ENCODE results near the gene TWF2. TPM values are rescaled to one million over a fixed set of nuclear protein-coding genes. Genes with fewer than 3 reads are reported as not detected.

The TWF2 gene
- total and polyA plus RNA-seq, 10 of the 15 experiments (the other 5 are each of a cell fraction or from before 2014, with no cell fraction given): 0.16 to 106 (median 68.5) TPM

- TF ChIP-seq ZNF274 (IDR thresholded peaks at IDR 0.05; ENCODE audit: insufficient read depth, insufficient read length) (no peak), TBL1XR1 (IDR thresholded peaks at IDR 0.05; ENCODE audit: low read depth, low read length) (no peak), CBX3 (IDR thresholded peaks at IDR 0.05; ENCODE audit: borderline replicate concordance, low read depth) (no peak), CEBPZ (IDR thresholded peaks at IDR 0.05; ENCODE audit: low read depth, low read length) (no peak), ZNF207 (IDR thresholded peaks at IDR 0.05; ENCODE audit: borderline replicate concordance) (no peak), E2F8 (IDR thresholded peaks at IDR 0.05; ENCODE audit: low read depth, partially characterized antibody) (no peak), SUPT20H (IDR thresholded peaks at IDR 0.05; ENCODE audit: borderline replicate concordance, control insufficient read depth, low read depth, low read length) (no peak), ATF2 (IDR thresholded peaks at IDR 0.05; ENCODE audit: low read length) (no peak), HDGF (IDR thresholded peaks at IDR 0.05) (no peak), LARP7 (IDR thresholded peaks at IDR 0.05) (peak; percentile 45), MXI1 (IDR thresholded peaks at IDR 0.05; ENCODE audit: low read depth, low read length) (no peak), RB1 (IDR thresholded peaks at IDR 0.05; ENCODE audit: borderline replicate concordance) (no peak), ZBED1 (IDR thresholded peaks at IDR 0.05; ENCODE audit: borderline replicate concordance) (no peak), RUNX3 (IDR thresholded peaks at IDR 0.05; ENCODE audit: low read length) (no peak), NRF1 (conservative IDR thresholded peaks at IDR 0.05; ENCODE audit: low read depth, low read length) (no peak), CHD2 (IDR thresholded peaks at IDR 0.05; ENCODE audit: borderline replicate concordance, low read depth, low read length) (no peak), E4F1 (IDR thresholded peaks at IDR 0.05; ENCODE audit: borderline replicate concordance, partially characterized antibody) (no peak), SIN3A (IDR thresholded peaks at IDR 0.05; ENCODE audit: low read depth, low read length) (no peak), MEF2B (IDR thresholded peaks at IDR 0.05; ENCODE audit: partially characterized antibody, poor library complexity, severe bottlenecking) (no peak)
- TF ChIP-seq, protein P1, sequence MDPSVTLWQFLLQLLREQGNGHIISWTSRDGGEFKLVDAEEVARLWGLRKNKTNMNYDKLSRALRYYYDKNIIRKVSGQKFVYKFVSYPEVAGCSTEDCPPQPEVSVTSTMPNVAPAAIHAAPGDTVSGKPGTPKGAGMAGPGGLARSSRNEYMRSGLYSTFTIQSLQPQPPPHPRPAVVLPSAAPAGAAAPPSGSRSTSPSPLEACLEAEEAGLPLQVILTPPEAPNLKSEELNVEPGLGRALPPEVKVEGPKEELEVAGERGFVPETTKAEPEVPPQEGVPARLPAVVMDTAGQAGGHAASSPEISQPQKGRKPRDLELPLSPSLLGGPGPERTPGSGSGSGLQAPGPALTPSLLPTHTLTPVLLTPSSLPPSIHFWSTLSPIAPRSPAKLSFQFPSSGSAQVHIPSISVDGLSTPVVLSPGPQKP (IDR thresholded peaks at IDR 0.05; ENCODE audit: low read depth, low read length): no peak
Observed at GRCh38 chr3:52238193-52238760, 681 bp downstream of the TWF2 start (continued).

All from GM12878 (cell line).